HG02870 (cell line): ENCODE data around the gene IL17REL.

Experiments
- ATAC-seq: cut with Tn5 transposase; IDR thresholded peaks from one replicate; pipeline ENCODE4 v1.9.1; 2021; ENCODE audit warnings: mild to moderate bottlenecking, moderate library complexity; ENCODE audit not compliant: unreplicated experiment

Gene IL17REL

DNA sequence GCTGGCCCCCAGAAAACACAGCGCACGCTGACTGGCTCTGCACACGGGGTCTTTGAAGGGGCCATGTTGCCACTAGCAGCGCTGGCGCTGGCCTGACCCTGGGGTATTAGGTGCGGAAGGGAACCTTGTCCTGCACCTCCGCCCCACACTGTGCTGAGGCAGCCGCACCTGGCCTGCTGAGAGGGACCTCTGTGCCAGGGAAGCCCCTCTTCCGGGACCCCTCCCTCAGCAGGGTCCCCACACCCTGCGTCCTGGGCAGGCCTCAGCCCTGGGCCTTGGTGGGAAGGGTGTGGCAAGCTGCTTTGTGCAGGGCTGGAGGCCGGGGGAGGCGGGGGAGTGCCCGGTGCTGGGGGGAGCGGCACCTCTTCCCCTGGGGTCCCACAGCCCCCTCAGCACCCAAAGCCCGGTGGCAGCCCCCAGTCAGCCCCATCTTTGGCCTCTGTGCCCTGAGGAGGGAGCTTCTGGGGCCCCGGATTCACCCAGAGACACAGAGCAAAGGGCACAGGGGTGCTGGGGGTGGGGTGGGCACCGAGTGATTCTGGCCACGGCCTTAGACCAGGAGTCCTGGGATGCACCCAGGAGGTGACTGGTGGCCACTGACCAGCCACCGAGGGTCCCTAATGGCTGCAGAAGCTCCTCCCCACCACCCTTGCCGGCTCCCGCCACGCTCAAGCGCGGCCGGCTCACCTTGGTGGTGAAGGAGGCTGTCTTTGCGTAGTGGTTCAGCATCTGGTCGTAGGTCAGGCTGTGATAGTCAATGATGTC, 34.1 kb upstream of the IL17REL start:
- ATAC-seq: no peak

DNA sequence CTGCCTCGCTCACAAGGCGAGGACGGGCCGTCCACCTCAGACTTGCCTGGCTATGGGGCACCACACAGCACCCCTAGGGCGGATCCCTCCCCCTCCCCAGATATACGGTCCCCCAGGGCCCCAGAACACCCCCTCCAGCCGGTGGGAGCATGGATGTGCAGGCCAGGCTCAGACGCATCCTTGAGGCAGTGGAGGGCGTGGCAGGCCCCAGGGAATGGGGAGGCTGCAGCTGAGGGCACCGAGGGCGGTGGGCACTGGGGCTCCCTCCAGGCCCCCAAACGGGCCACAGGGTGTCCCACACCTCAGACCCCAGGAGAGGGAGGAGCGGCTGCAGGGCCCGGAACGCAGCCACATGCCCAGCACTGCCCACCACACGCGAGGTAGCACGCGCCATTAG, 33.5 kb upstream of the IL17REL start:
- ATAC-seq: no peak

DNA sequence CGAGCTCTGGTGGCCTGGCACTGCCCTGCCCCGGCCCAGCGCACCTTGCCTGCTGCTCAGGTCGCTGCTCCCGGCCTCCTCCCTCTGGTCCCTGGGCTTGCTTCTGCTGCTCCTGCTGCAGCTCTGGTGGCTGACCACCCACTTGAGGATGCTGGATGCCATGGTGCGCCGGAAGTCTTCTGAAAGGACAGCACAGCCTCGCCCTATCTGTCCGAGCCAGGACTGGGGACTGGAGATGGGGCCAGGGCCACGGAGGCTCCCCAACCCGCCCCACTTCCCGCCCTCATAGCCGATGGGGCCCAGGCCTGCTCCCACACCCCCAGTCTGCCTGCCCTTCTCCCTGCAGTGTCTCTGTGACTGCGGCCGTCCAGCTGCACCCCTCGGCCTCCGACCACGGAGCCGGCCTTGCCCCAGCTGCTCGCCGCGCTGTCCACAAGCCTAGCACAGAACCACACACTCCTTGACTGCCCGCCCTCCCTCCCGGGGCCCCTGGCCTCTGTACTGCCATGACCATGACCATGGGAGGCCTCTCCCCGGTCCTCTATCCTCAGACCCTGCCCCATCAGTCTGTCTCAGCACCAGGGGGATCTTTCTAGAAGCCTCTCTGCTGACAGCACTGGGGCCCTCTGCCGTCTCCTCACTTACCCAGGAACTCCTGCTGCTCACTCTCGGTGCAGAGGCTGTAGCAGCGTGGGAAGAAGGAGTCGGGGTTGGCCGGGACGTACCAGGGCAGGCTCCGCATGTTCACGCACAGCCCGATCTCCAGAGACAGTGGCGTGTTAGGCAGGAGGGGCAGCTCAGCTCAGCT, 32.9 kb upstream of the IL17REL start:
- no peak for ATAC-seq

DNA sequence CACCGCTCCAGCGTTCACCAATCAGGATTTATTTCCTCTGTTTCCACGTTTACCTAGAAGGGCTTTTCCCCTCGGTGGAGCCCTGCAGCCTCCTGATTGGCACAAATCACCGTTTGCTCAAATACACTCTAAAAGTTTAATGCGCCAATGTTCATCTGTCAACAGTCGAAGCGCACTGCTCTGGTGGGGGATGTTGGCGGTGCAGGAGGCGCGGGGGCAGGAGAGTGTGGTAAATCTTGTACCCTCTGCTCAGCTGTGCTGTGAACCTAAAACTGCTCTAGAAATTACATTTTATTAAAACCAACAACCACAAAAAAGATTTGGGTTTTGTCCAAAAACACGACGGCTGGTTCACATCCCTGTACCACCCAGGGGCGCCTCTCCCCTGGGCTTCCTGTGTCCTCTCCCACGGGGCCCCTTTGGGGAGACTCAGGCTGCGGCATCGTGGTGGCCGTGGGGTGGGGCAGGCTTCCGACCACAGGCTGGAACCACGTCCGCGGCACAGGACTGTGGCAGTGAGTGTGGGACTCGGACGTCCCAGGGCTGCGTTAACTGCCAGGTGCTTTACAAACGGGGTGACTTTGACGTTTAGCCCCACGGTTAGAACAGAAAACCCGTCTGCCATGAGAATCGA, 32.0 kb upstream of the IL17REL start:
- no peak for ATAC-seq

DNA sequence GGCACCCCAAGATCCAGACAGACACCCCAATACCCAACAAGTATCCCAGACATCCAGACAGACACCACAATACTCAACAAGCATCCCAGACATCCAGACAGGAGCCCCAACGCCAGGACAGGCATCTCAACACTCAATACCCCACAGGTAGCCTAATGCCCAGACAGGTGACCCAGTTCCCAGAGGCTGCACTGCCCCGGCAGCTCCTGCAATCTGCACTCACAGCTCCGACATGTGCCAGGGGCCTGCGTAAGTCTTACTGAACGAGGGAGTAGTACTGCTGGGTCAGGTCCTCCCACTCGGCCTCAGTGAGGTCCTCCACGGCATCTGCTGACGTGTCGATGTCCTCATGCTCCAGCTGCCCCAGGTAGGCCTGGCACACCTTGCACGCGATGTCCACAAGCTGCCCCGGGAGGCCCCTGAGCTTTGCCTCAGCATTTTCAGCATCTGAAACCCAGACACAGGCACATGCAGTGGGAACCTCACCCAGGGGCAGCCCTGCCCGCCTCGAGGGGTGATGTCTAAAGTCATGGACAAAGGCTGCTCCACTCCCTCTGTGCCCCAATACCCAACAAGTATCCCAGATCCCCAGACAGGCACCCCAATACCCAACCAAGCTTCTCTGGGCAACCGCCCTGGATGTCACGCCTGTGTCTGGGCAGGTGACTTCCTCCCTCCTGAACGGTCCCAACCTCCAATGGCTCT, 28.9 kb upstream of the IL17REL start:
- no peak for ATAC-seq

DNA sequence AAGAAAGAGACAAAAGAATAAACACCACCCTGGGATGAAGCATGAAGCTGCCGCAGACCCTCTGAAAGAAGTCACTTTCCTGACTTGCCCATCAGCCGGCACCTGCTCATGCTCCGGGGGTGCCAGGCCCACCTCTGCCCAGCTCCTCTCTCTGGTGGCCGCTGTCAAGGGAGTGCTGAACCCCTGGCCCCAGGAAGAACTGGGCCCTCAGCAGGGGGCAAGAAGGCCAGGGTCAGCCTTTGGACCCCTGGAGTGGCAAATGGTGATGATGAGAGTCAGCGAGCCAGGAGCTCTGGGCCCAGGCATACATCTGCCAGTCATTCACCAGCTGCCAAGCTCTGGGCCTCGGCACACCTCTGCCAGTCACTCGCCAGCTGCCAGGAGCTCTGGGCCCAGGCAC, 28.2 kb upstream of the IL17REL start:
- ATAC-seq: no peak

DNA sequence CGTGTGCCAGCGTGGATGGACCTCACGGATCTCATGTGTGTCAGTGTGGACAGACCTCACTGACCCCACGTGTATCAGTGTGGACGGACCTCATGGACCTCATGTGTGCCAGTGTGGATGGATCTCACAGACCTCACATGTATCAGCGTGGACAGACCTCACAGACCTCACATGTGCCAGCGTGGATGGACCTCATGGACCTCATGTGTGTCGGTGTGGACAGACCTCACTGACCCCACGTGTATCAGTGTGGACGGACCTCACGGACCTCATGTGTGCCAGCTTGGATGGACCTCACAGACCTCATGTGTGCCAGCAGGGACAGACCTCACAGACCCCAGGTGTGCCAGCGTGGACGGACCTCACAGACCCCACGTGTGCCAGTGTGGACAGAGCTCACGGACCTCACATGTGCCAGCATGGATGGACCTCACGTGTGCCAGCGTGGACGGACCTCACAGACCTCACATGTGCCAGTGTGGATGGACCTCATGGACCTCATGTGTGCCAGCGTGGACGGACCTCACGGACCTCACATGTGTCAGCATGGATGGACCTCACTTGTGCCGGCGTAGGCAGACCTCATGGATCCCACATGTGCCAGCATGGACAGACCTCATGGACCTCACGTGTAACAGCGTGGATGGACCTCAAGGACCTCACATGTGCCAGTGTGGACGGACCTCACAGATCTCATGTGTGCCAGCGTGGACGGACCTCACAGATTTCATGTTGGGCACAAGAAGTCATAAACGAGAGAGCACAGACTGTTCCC, 27.3 kb upstream of the IL17REL start:
- no peak for ATAC-seq

DNA sequence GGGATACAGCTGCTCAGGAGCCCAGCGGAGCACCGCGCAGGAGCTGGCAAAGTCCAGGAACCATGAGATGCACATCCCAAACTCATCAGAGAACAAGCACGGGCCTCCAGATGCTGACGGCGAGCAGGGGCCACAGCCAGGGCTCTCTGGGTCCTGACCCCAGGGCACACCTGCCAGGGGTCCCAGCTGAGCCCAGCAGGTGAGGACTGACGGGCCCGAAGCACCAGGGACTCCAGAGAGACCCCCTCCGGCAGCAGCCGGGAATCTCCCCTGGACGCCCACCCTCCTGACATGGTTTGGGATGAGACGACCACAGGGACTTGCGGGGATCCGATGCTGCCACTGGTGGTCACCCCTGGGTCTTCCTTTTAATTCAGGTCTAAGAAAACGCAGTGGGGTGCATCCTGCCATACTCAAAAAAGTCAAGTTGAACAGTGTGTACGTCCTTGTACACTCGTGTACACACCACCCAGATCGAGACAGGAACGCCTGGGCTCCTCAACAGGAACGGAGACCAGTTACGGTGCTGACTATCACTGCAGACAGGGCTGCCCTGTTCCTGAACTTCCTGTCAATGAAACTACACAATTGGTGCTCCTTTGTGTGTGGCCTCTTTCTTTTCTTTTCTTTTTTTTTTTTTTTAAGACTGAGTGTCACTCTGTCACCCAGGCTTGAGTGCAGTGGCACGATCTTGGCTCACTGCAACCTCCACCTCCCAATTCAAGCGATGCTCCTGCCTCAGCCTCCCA, 23.6 kb upstream of the IL17REL start:
- no peak for ATAC-seq

DNA sequence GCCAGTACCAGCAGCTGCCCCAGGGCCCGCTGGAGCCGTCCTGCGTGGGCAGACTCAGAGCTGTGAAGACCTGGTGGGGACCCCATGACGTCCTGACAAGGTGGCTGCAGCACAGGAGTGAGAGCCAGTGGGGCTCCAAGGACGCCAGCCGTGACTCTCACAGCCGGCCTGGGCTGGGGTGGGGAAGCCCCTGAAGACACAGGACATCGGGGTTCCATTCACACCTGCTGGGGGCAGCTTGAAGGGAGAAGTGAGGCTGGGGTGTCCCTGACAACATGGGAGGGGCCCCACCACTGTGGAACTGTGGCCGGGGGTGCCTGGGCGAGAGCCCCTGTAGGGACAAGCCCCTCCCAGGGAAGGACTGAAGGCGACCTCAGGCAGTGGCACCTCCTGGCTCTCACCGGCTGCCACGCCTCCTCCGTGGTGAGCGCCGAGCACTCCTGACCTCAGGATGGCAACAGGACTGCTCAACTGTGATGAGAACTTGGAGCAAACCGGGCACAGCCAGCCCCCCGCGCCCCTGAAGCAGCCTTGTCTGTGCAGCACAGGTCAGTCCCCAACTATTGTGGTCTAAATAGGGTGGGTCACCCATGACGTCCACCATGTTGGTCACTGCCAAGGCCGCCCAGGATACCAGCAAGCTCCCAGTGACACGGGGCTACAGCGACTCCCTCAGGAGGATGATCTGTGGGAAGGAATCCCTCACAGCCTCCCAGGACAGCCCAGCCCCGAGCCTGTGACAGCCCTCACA, 22.7 kb upstream of the IL17REL start:
- no peak for ATAC-seq

DNA sequence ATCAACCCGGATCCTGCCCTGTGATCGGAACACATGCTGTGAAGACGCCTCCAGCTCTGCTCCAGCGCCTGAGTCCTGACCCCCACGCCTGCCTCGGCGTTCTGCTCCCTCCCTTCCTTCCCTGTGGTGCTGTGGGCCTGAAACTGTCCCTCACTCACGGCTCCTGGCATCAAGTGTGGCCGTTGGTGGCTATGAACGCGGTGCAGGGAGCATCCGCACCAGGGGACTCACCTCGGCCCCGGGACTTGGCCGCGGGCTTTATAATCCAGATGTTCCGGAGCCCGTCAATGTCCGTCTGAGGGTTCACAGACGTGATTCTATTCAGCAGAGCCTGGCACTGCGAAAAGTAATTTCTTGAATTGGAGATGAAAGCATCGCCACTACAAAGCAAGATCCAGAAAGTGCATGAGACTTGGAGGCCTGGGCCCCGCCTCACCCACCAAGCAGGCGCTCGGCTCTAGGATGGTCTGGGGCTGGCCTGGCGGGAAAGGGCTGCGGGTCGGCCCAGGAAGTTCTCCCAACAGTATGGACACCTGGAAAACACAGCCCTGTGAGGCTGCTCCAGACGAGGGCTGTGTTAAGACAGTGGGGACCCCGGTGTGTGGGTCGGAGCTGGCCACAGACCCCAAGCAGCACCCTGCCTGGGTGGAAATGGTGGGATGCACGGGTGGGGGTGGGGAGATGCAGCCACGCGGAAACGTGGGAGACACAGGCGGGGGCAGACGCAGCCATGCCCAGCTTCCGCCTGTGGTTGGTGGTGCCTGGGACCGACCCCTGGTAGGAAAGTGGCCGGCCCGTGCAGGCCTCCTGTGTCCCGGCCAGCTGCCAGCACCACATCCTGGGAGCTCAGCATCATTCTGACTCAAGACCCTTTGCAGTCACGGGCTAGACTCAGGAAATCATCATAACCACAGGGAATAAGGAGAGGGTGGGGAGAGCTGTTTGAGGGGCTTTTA, 21.8 kb upstream of the IL17REL start:
- no peak for ATAC-seq

DNA sequence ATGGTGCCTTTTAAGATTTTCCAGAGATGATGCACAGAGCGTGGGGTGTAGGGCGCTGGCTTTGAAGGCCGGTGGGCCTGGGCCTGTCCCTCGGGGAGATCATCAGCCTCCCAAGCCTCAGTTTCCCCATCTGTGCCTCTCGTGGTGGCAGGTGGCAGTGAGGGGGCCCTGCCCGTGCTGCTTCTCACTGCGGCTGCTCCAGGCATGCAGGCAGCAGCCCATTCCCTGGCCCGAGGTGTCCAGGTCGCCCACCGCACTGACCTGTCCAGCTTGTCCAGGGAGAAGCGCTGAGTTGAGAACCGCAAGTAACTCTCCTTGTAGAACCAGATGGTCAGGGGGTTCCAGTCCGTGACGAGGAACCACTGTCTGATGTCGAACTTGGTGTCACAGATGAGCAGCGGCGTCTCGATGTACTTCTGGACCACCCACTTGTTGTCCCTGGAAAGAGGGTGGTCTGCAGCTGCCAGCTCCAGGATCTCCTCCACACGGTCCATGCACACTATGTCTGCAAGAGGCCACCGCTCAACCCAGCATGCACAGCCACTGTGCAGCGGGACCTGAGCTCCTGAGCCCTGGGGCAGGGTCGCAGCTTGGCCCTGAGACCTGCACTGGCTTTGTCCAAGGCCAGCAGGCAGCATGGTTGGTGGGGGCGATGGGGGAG, 20.5 kb upstream of the IL17REL start:
- ATAC-seq: no peak

DNA sequence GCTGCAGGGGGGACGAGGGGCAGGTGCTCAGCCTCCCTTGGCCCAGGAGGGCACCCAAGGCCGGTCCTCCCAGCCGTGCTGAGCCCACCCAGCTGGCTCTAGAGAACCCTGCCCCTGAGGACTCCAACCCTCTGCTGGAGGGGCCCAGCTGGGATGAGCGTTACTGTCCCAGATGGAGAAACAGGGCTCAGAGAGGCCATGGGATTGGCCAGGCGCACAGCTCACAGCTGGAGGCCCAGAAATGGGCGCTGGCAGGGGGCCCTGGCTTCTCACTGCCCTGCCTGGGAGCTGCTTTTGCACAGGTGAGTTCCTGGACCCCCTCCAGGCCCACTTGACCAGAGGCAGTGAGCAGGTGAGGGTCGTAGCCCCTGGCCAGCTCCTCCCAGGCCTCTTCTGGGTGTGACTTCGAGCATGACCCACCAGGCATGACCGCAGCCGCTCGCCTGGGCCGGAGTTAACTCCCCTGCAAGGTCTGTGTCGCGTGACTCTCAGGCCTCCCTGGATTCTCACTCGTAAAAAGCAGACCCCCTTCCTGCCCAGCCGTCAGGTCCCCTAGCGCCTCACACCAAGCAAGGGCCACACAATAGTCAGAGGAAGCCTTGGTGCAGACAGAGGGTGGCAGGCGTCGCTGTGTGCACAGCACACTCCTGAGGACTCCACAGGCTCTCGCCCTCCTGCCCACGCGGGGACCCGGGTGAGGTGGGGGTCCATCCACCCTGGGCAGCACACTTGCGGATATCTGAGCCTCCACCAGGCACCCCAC, 19.7 kb upstream of the IL17REL start:
- no peak for ATAC-seq

DNA sequence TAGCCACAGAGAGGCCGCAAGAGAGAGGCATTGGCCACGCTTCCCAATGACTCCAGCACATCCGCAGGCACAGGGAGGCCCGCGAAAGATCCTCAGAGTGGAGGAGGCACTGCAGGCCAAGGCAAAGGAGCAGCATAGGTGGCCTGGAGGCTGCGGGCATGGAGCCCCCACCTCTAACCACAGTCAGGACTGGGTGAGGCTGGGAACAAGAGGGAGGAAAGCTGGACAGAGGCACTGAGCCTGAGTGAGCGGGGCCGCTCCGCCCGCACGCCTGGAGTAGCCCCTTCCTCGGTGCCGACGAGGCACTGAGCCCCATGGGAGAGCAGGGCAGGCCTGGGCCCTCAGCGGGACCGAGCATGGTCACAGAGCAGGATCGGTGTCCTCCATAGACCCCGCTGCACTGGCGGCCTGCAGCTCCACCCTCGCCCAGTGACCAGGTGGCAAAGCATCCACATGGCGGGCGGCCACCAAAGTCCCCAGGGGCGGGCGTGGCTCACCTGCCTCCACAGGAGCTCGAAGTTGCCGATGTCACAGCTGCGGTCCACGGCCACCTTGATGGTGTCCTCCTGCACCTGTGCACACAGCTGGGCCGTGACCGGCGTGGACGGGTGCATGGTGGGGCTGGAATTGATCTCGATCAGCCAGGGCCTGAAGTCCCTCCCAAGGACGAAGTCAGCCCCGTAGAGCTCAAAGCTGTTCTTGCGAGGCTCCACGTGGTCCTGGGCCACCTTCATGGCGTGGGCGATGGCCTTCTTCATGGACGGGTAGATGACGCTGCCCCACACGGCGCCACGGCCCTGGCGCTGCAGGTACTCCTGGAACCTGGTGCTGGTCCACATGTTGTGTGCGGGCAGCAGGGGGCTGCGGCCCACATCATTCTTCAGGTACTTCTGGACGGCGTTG, 18.9 kb upstream of the IL17REL start:
- no peak for ATAC-seq

DNA sequence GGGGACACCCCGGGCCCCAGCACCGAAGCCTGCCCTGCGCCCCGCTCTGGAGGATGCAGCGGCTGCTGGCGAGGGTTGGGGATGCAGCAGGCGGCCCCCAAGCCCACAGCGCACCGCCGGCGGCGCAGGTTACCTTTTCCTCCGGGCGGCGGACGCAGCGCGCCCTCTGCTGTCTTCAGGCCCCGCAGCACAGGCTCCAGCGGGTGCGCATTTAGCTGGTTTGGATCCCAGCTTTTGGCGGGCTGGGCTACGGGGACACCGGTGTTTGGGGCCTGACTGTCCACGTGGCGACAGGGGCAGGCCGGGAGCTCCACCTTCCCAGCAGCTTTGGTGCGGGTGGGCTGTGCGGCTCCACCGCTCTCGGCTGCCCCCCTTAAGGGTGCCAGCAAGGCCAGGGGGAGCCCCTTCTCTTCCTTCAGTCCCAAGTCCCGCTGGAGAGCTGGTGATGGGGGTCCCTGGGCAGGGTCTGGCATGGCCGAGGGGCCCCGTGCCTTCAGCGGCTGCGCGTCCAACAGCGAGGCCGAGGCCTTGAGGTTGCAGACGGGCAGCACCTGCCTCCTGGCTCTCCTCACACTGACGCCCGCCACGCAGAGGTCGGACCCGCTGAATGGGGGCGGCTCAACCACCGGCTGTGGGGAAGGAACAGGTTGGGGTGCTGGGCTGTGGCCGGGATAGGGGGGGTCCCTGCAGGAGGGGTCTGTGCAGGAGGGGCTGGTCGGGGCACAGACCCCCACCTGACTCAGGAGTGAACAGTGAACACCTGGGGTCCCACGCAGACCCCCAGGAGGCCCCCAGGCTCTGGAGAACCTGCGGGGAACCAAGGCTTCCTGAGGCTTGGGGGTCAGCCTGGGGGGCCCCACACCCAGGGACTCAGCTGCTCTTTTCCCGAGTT, 18.0 kb upstream of the IL17REL start:
- ATAC-seq: peak; percentile 65
